H1 (cell line): ENCODE results near the gene KRTAP5-8. TPM values are rescaled to one million over a fixed set of nuclear protein-coding genes. Genes with fewer than 3 reads are reported as not detected.

Experiments used
- CTCF ChIA-PET: fragments of 300-600 bp; sonication (Branson Sonifier 250); formaldehyde crosslinking; loops from one replicate; lab custom pipeline; 2021; ENCODE audit not compliant: partially characterized antibody; lab: Charles Lee
- POLR2A ChIA-PET: fragments of 300-600 bp; sonication (Branson Sonifier 250); formaldehyde crosslinking; loops from one replicate; lab custom pipeline; 2021; ENCODE audit warnings: inconsistent platforms; ENCODE audit not compliant: partially characterized antibody; lab: Charles Lee
- DNase-seq, 2 experiments: peaks; one replicate each; pipeline versions ENCODE4 v3.0.0 to v3.0.0-alpha.2; 2010 to 2022; ENCODE audit warnings: low spot score in 2 of 2, low read depth in 1 of 2, mixed read lengths in 1 of 2
- FAIRE-seq: peaks from 2 replicates; lab custom pipeline; 2011; peaks lifted over from hg19 to GRCh38; lab: Jason Lieb, UNC
- H2AFZ ChIP-seq: 2 replicates; pipeline ENCODE4 v1.8.1; 2012; ENCODE audit warnings: low read length, inconsistent platforms
- H2AK5ac ChIP-seq: 2 replicates; pipeline ENCODE4 v1.6.1; 2013; ENCODE audit warnings: low read depth, low read length
- H2BK120ac ChIP-seq: replicated peaks from 2 replicates; pipeline ENCODE3; 2013; ENCODE audit warnings: low read depth, low read length, inconsistent platforms
- H2BK12ac ChIP-seq: 2 replicates; pipeline ENCODE4 v1.6.1; 2013; ENCODE audit warnings: low read depth, low read length
- H2BK15ac ChIP-seq: 2 replicates; pipeline ENCODE4 v1.6.1; 2013; ENCODE audit warnings: low read length
- H2BK20ac ChIP-seq: 2 replicates; pipeline ENCODE4 v1.6.1; 2013; ENCODE audit warnings: low read length
- H2BK5ac ChIP-seq: 2 replicates; pipeline ENCODE4 v1.6.1; 2013; ENCODE audit warnings: low read depth, low read length
- H3K14ac ChIP-seq: 2 replicates; pipeline ENCODE4 v1.6.1; 2013; ENCODE audit warnings: inconsistent platforms; ENCODE audit not compliant: insufficient read length
- H3K18ac ChIP-seq: 2 replicates; pipeline ENCODE4 v1.6.1; 2013; ENCODE audit warnings: low read length; ENCODE audit errors: extremely low read depth
- H3K23ac ChIP-seq: 2 replicates; pipeline ENCODE4 v1.6.1; 2013; ENCODE audit warnings: inconsistent platforms; ENCODE audit not compliant: insufficient read length
- H3K23me2 ChIP-seq: 2 replicates; pipeline ENCODE4 v1.6.1; 2013; ENCODE audit warnings: low read depth, low read length
- H3K27ac ChIP-seq: 2 replicates; pipeline ENCODE4 v1.6.1; 2011; ENCODE audit warnings: low read depth, low read length, inconsistent platforms
- H3K27me3 ChIP-seq, 4 experiments: replicated peaks in 1 of 4; 1 replicate in 1 of 4; 2 replicates in 3 of 4; pipeline versions ENCODE4 v1.6.1 to v1.8.1; 2011 to 2013; ENCODE audit warnings: low read length in 3 of 4, mild to moderate bottlenecking in 3 of 4, inconsistent platforms in 2 of 4, mixed read lengths in 2 of 4, moderate library complexity in 1 of 4; ENCODE audit not compliant: control insufficient read depth in 3 of 4, insufficient read depth in 3 of 4; ENCODE audit errors: extremely low read depth in 1 of 4
- H3K36me3 ChIP-seq, 4 experiments: 2 replicates each; pipeline versions ENCODE4 v1.6.1 to v1.8.1; 2011 to 2013; ENCODE audit warnings: mild to moderate bottlenecking in 4 of 4, low read length in 3 of 4, moderate library complexity in 2 of 4, control low read depth in 1 of 4, inconsistent platforms in 1 of 4; ENCODE audit not compliant: insufficient read depth in 4 of 4, control insufficient read depth in 2 of 4
- H3K4ac ChIP-seq: replicated peaks from 2 replicates; pipeline ENCODE3; 2013; ENCODE audit warnings: low read length, low read depth, mixed read lengths, inconsistent platforms; ENCODE audit not compliant: insufficient read length
- H3K4me1 ChIP-seq, 4 experiments: replicated peaks in 1 of 4; 1 replicate in 1 of 4; 2 replicates in 3 of 4; pipeline versions ENCODE4 v1.6.1 to v1.8.1; 2011 to 2013; ENCODE audit warnings: low read length in 3 of 4, inconsistent platforms in 2 of 4, mixed read lengths in 1 of 4; ENCODE audit not compliant: insufficient read depth in 4 of 4, control insufficient read depth in 3 of 4
- H3K4me2 ChIP-seq, 2 experiments: 2 replicates each; pipeline versions ENCODE4 v1.6.1 to v1.8.1; 2011 to 2013; ENCODE audit warnings: low read depth in 2 of 2, low read length in 2 of 2, control low read depth in 1 of 2, inconsistent platforms in 1 of 2, mild to moderate bottlenecking in 1 of 2; ENCODE audit not compliant: insufficient read depth in 1 of 2
- H3K4me3 ChIP-seq, 4 experiments: fragments of 200-600, 300-600 bp in 1 of 4; sonication (generic), shearing (Covaris generic), sonication (Bioruptor Twin) in 1 of 4; 2 replicates each; pipeline versions ENCODE4 v1.5.1 to v1.8.1; 2011 to 2016; ENCODE audit warnings: low read length in 4 of 4, low read depth in 3 of 4, control low read depth in 2 of 4, inconsistent platforms in 2 of 4, mild to moderate bottlenecking in 2 of 4, mixed read lengths in 1 of 4, moderate library complexity in 1 of 4; ENCODE audit not compliant: insufficient read depth in 2 of 4; ENCODE audit errors: extremely low read depth in 1 of 4
- H3K56ac ChIP-seq: replicated peaks from 2 replicates; pipeline ENCODE3; 2013; ENCODE audit warnings: low read depth, mild to moderate bottlenecking, mixed read lengths, low read length, inconsistent platforms; ENCODE audit not compliant: insufficient read length
- H3K79me1 ChIP-seq: 2 replicates; pipeline ENCODE4 v1.6.1; 2013; ENCODE audit warnings: low read depth, low read length, control low read depth
- H3K79me2 ChIP-seq, 2 experiments: 2 replicates each; pipeline versions ENCODE4 v1.6.1 to v1.8.1; 2012 to 2013; ENCODE audit warnings: low read length in 2 of 2, mild to moderate bottlenecking in 2 of 2, inconsistent platforms in 1 of 2; ENCODE audit not compliant: insufficient read depth in 2 of 2, control insufficient read depth in 1 of 2
- H3K9ac ChIP-seq, 4 experiments: replicated peaks in 1 of 4; 1 replicate in 1 of 4; 2 replicates in 3 of 4; pipeline versions ENCODE4 v1.6.1 to v1.8.1; 2011 to 2013; ENCODE audit warnings: low read depth in 3 of 4, low read length in 3 of 4, control low read depth in 2 of 4, mild to moderate bottlenecking in 2 of 4, moderate library complexity in 2 of 4, inconsistent platforms in 1 of 4; ENCODE audit errors: extremely low read depth in 1 of 4
- H3K9me3 ChIP-seq, 2 experiments: 2 replicates each; pipeline versions ENCODE4 v1.6.1 to v1.8.1; 2012 to 2013; ENCODE audit warnings: mild to moderate bottlenecking in 2 of 2, moderate library complexity in 2 of 2, control low read depth in 1 of 2, inconsistent platforms in 1 of 2, low read depth in 1 of 2, low read length in 1 of 2, mixed read lengths in 1 of 2; ENCODE audit not compliant: insufficient read depth in 2 of 2
- H4K20me1 ChIP-seq, 2 experiments: replicated peaks in 1 of 2; 2 replicates each; pipeline versions ENCODE3 to v1.8.1; 2011 to 2013; ENCODE audit warnings: inconsistent platforms in 2 of 2, low read length in 2 of 2, mild to moderate bottlenecking in 1 of 2; ENCODE audit not compliant: insufficient read depth in 2 of 2, control insufficient read depth in 1 of 2
- H4K5ac ChIP-seq: 2 replicates; pipeline ENCODE4 v1.6.1; 2013; ENCODE audit warnings: low read length, low read depth, mixed read lengths, inconsistent platforms; ENCODE audit not compliant: insufficient read length
- H4K8ac ChIP-seq: 2 replicates; pipeline ENCODE4 v1.8.0; 2013; ENCODE audit warnings: mild to moderate bottlenecking, moderate library complexity, low read length, inconsistent platforms; ENCODE audit not compliant: insufficient read depth; ENCODE audit errors: extremely low read depth
- H4K91ac ChIP-seq: replicated peaks from 2 replicates; pipeline ENCODE3; 2013; ENCODE audit warnings: low read length, mixed read lengths, inconsistent platforms; ENCODE audit not compliant: insufficient read length
- BRCA1 ChIP-seq: IDR thresholded peaks from 2 replicates; pipeline ENCODE4 v1.6.1; 2012; ENCODE audit warnings: low read depth, low read length, improper control_type of control experiment
- CREB1 ChIP-seq: IDR thresholded peaks from 2 replicates; pipeline ENCODE4 v1.6.1; 2012; ENCODE audit warnings: inconsistent platforms
- GTF2F1 ChIP-seq: IDR thresholded peaks from 2 replicates; pipeline ENCODE4 v1.6.1; 2012; ENCODE audit warnings: low read depth, low read length, improper control_type of control experiment, borderline replicate concordance
- POU5F1 ChIP-seq: IDR thresholded peaks from 2 replicates; pipeline ENCODE4 v1.6.1; 2011; ENCODE audit warnings: low read depth, mild to moderate bottlenecking, low read length, moderate library complexity
- WGBS, 2 experiments: shearing (Covaris generic) in 1 of 2; methylation state at CpG; one replicate each; pipeline versions ENCODE4 v1.1.6 to v1.1.7; 2013 to 2015; ENCODE audit warnings: low lambda C conversion rate in 2 of 2, mixed read lengths in 2 of 2, inconsistent platforms in 1 of 2, low coverage in 1 of 2, missing lambda C conversion rate in 1 of 2; ENCODE audit not compliant: insufficient replicate concordance in 2 of 2, insufficient coverage in 1 of 2, insufficient read length in 1 of 2; ENCODE audit errors: extremely low coverage in 1 of 2, missing lambda C conversion rate in 1 of 2; 5-methylcytosine and 5-hydroxymethylcytosine counted together
- polyA plus RNA-seq, 7 experiments: library from polyadenylated mRNA; depleted of rRNA in 3 of 7; stranded (reverse) in 5 of 7; unstranded in 2 of 7; fragments of >200 nt in 5 of 7; fragments of 200-250 nt in 2 of 7; gene quantifications; 1 replicate in 5 of 7; 2 replicates in 1 of 7; 4 replicates in 1 of 7; pipeline versions ENCODE4 v1.2.1 to v1.2.3, GENCODE V29; 2011 to 2013; ENCODE audit warnings: missing spikeins in 2 of 7, mixed read lengths in 2 of 7
- total RNA-seq: library from RNA; stranded (reverse); fragmentation: NEBNext Ultra II Directional; extraction: Animal tissue kit (Norgen Biotek cat#: 25700); gene quantifications from 2 replicates; pipeline ENCODE4 v1.2.1, GENCODE V29; 2021

The KRTAP5-8 gene
- total and polyA plus RNA-seq, 2 of the 8 experiments (the other 6 are each of a cell fraction or from before 2014, with no cell fraction given) = not detected

GRCh38 chr11:71498091-71498490, 39.7 kb upstream of the KRTAP5-8 start:
- H2BK12ac ChIP-seq = no peak overlapping the region
- no peak overlapping the region for H3K9ac ChIP-seq
- H3K23ac ChIP-seq = no peak overlapping the region
- no peak overlapping the region for H2BK120ac ChIP-seq
- no peak overlapping the region for H4K5ac ChIP-seq
- H3K36me3 ChIP-seq = peaks cover 3 to 11% (median 6%) of the 10 kb centered on the region in 4 experiments; a peak in 5 of 8 replicates
- H3K4me1 ChIP-seq = no peaks in the 10 kb centered on the region
- no peak overlapping the region for H3K18ac ChIP-seq
- TF ChIP-seq CREB1 (no peak), POU5F1 (no peak), GTF2F1 (no peak), BRCA1 (no peak)
- H3K4me2 ChIP-seq = no peak overlapping the region
- 93% methylated on average over 19 of the region's 19 CpGs; no CpG with 5 or more reads in 1 of the 2 experiments for WGBS, 2 experiments
- CTCF ChIA-PET = no interaction called here
- H3K9me3 ChIP-seq = no peaks in the 10 kb centered on the region
- H2BK20ac ChIP-seq = no peak overlapping the region
- DNase-seq (peak in 1 of 2 experiments; percentile 20), FAIRE-seq (no peak)
- H3K79me1 ChIP-seq = no peaks in the 10 kb centered on the region
- no peak overlapping the region for H3K4me3 ChIP-seq
- H2AK5ac ChIP-seq = no peak overlapping the region
- POLR2A ChIA-PET = no interaction called here
- no peak overlapping the region for H4K8ac ChIP-seq
- no peak overlapping the region for H3K27ac ChIP-seq
- H4K20me1 ChIP-seq = peaks cover 0 to 2% of the 10 kb centered on the region in 2 experiments
- H3K27me3 ChIP-seq = no peaks in the 10 kb centered on the region
- H3K4ac ChIP-seq = no peak overlapping the region
- no peak overlapping the region for H3K14ac ChIP-seq
- H2BK15ac ChIP-seq = no peak overlapping the region
- H3K79me2 ChIP-seq = no peaks in the 10 kb centered on the region
- no peak overlapping the region for H2BK5ac ChIP-seq
- no peak overlapping the region for H2AFZ ChIP-seq
- no peak overlapping the region for H4K91ac ChIP-seq
- no peaks in the 10 kb centered on the region for H3K23me2 ChIP-seq
- no peak overlapping the region for H3K56ac ChIP-seq
